ENCODE results near the gene SUCO. TPM values are rescaled to one million over a fixed set of nuclear protein-coding genes. Genes with fewer than 3 reads are reported as not detected.
"Not testable (repeated sequence)": the region's sequence is repeated elsewhere in the genome, so short reads cannot be mapped to it uniquely, and the experiment has no call there.

The SUCO gene
- total RNA-seq, 1 experiment from 2014 or later: 43.5 TPM

GRCh38 chr1:172559572-172560210 is 26.7 kb downstream of the SUCO start:
- Histone ChIP-seq H3K36me3 (peaks cover 21% of the 10 kb centered on the region), H3K27me3 (no peaks in the 10 kb centered on the region), H3K9me3 (replicated peaks) (no peaks in the 10 kb centered on the region), H3K27ac (no peak overlapping the region), H3K4me1 (no peaks in the 10 kb centered on the region), H3K4me3 (no peak overlapping the region)
- no peak for DNase-seq

- no peak overlapping the region for H3K27ac ChIP-seq
- H3K36me3 ChIP-seq: peaks cover 24% of the 10 kb centered on the region
- no peak overlapping the region for H3K4me3 ChIP-seq
- no peaks in the 10 kb centered on the region for H3K9me3 ChIP-seq (replicated peaks)
- no peaks in the 10 kb centered on the region for H3K4me1 ChIP-seq
- H3K27me3 ChIP-seq: no peaks in the 10 kb centered on the region
- DNase-seq: no peak
Measured at GRCh38 chr1:172561252-172561651, 28.3 kb downstream of the SUCO start.

GRCh38 chr1:172566196-172566997 is 33.4 kb downstream of the SUCO start:
- peaks cover 46% of the 10 kb centered on the region for H3K36me3 ChIP-seq
- H3K4me3 ChIP-seq: no peak overlapping the region
- H3K27me3 ChIP-seq: no peaks in the 10 kb centered on the region; the same call in 1 of the 2 replicates
- 0 out of 2 replicates have a peak, but pooled peaks cover 5% of the 10 kb centered on the region for H3K9me3 ChIP-seq (replicated peaks)
- H3K4me1 ChIP-seq: no peaks in the 10 kb centered on the region
- DNase-seq: no peak
- H3K27ac ChIP-seq: no peak overlapping the region

- no peaks in the 10 kb centered on the region; the same call in 1 of the 2 replicates for H3K27me3 ChIP-seq
- 0 out of 2 replicates have a peak, but pooled peaks cover 5% of the 10 kb centered on the region for H3K9me3 ChIP-seq (replicated peaks)
- peaks cover 40% of the 10 kb centered on the region for H3K36me3 ChIP-seq
- H3K27ac ChIP-seq: no peak overlapping the region
- H3K4me3 ChIP-seq: no peak overlapping the region
- no peaks in the 10 kb centered on the region for H3K4me1 ChIP-seq
- DNase-seq: no peak
Measured at GRCh38 chr1:172567720-172568119, 34.8 kb downstream of the SUCO start.

GRCh38 chr1:172574080-172574479 is 41.1 kb downstream of the SUCO start:
- no peaks in the 10 kb centered on the region for H3K4me1 ChIP-seq
- no peak for DNase-seq
- peaks cover 40% of the 10 kb centered on the region for H3K36me3 ChIP-seq
- H3K4me3 ChIP-seq: no peak overlapping the region
- H3K27ac ChIP-seq: no peak overlapping the region
- H3K27me3 ChIP-seq: no peaks in the 10 kb centered on the region; the same call in 1 of the 2 replicates
- 0 out of 2 replicates have a peak, but pooled peaks cover 5% of the 10 kb centered on the region for H3K9me3 ChIP-seq (replicated peaks)

- Histone ChIP-seq H3K36me3 (peaks cover 26% of the 10 kb centered on the region), H3K27me3 (no peaks in the 10 kb centered on the region), H3K4me1 (no peaks in the 10 kb centered on the region), H3K9me3 (replicated peaks) (no peaks in the 10 kb centered on the region), H3K4me3 (no peak overlapping the region), H3K27ac (no peak overlapping the region)
- DNase-seq: no peak
Measured at GRCh38 chr1:172578586-172578985, 45.6 kb downstream of the SUCO start.

- no peak overlapping the region for H3K27ac ChIP-seq
- H3K9me3 ChIP-seq (replicated peaks): no peaks in the 10 kb centered on the region
- no peak for DNase-seq
- peaks cover 24% of the 10 kb centered on the region for H3K36me3 ChIP-seq
- H3K4me3 ChIP-seq: no peak overlapping the region
- H3K27me3 ChIP-seq: no peaks in the 10 kb centered on the region
- no peaks in the 10 kb centered on the region for H3K4me1 ChIP-seq
Measured at GRCh38 chr1:172581273-172581672, 48.3 kb downstream of the SUCO start.

- H3K27me3 ChIP-seq: no peaks in the 10 kb centered on the region
- H3K9me3 ChIP-seq (replicated peaks): no peaks in the 10 kb centered on the region
- H3K4me1 ChIP-seq: no peaks in the 10 kb centered on the region
- peaks cover 24% of the 10 kb centered on the region for H3K36me3 ChIP-seq
- no peak for DNase-seq
- H3K27ac ChIP-seq: no peak overlapping the region
- H3K4me3 ChIP-seq: no peak overlapping the region
Measured at GRCh38 chr1:172581779-172582178, 48.8 kb downstream of the SUCO start.

GRCh38 chr1:172582889-172583288 is 49.9 kb downstream of the SUCO start:
- Histone ChIP-seq H3K27me3 (no peaks in the 10 kb centered on the region), H3K4me1 (no peaks in the 10 kb centered on the region), H3K36me3 (peaks cover 21% of the 10 kb centered on the region), H3K27ac (no peak overlapping the region), H3K4me3 (no peak overlapping the region), H3K9me3 (replicated peaks) (no peaks in the 10 kb centered on the region)
- no peak for DNase-seq

GRCh38 chr1:172585348-172585747 is 52.4 kb downstream of the SUCO start:
- H3K4me1 ChIP-seq: no peaks in the 10 kb centered on the region
- H3K36me3 ChIP-seq: peaks cover 43% of the 10 kb centered on the region
- DNase-seq: no peak
- no peak overlapping the region for H3K4me3 ChIP-seq
- no peak overlapping the region for H3K27ac ChIP-seq
- H3K27me3 ChIP-seq: no peaks in the 10 kb centered on the region
- H3K9me3 ChIP-seq (replicated peaks): no peaks in the 10 kb centered on the region

GRCh38 chr1:172585861-172586260 is 52.9 kb downstream of the SUCO start:
- Histone ChIP-seq H3K27ac (no peak overlapping the region), H3K36me3 (peaks cover 48% of the 10 kb centered on the region), H3K27me3 (no peaks in the 10 kb centered on the region), H3K4me3 (no peak overlapping the region), H3K4me1 (no peaks in the 10 kb centered on the region), H3K9me3 (replicated peaks) (no peaks in the 10 kb centered on the region; the same call in 1 of the 2 replicates)
- no peak for DNase-seq

- Histone ChIP-seq H3K4me3 (no peak overlapping the region), H3K9me3 (replicated peaks) (peaks cover 6% of the 10 kb centered on the region), H3K36me3 (peaks cover 43% of the 10 kb centered on the region), H3K27me3 (no peaks in the 10 kb centered on the region), H3K27ac (no peak overlapping the region), H3K4me1 (no peaks in the 10 kb centered on the region)
- DNase-seq: no peak
Measured at GRCh38 chr1:172588296-172589291, 55.6 kb downstream of the SUCO start.

GRCh38 chr1:172589553-172589952 is 56.6 kb downstream of the SUCO start:
- no peaks in the 10 kb centered on the region for H3K27me3 ChIP-seq
- H3K4me3 ChIP-seq: no peak overlapping the region
- no peaks in the 10 kb centered on the region for H3K4me1 ChIP-seq
- H3K9me3 ChIP-seq (replicated peaks): peaks cover 6% of the 10 kb centered on the region
- peaks cover 43% of the 10 kb centered on the region for H3K36me3 ChIP-seq
- no peak overlapping the region for H3K27ac ChIP-seq
- no peak for DNase-seq

- H3K4me3 ChIP-seq; H3K4me1 ChIP-seq; H3K27ac ChIP-seq; H3K9me3 ChIP-seq (replicated peaks); DNase-seq; H3K27me3 ChIP-seq: not testable (repeated sequence)
- H3K36me3 ChIP-seq: peaks cover 45% of the 10 kb centered on the region
Measured at GRCh38 chr1:172591429-172591828, 58.5 kb downstream of the SUCO start.
